Hematopoietic multipotent progenitor cell treated with erythropoietin and hydrocortisone succinate and interleukin-3 and kit ligand, for 8 days (in vitro differentiated cells): ENCODE data around the gene ANO9.

Experiments
- DNase-seq: peaks from one replicate; pipeline ENCODE4 v3.0.0-alpha.2; 2015

The ANO9 gene, protein sequence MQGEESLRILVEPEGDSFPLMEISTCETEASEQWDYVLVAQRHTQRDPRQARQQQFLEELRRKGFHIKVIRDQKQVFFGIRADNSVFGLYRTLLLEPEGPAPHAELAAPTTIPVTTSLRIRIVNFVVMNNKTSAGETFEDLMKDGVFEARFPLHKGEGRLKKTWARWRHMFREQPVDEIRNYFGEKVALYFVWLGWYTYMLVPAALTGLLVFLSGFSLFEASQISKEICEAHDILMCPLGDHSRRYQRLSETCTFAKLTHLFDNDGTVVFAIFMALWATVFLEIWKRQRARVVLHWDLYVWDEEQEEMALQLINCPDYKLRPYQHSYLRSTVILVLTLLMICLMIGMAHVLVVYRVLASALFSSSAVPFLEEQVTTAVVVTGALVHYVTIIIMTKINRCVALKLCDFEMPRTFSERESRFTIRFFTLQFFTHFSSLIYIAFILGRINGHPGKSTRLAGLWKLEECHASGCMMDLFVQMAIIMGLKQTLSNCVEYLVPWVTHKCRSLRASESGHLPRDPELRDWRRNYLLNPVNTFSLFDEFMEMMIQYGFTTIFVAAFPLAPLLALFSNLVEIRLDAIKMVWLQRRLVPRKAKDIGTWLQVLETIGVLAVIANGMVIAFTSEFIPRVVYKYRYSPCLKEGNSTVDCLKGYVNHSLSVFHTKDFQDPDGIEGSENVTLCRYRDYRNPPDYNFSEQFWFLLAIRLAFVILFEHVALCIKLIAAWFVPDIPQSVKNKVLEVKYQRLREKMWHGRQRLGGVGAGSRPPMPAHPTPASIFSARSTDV

GRCh38 chr11:441418-442274 is at the start of gene ANO9:
Gene ANO9 (minus strand): TSS chr11:442011. CDS start chr11:441926, 85 bp downstream.
- no peak for DNase-seq

- DNase-seq = no peak
These were observed 49.5 kb upstream of the ANO9 start for GRCh38 chr11:491358-491757.

GRCh38 chr11:490930-491260 is 49.1 kb upstream of the ANO9 start:
- DNase-seq = no peak

- no peak for DNase-seq
These were observed 48.5 kb upstream of the ANO9 start for GRCh38 chr11:490186-490929.

GRCh38 chr11:489610-490185 is 47.9 kb upstream of the ANO9 start:
- no peak for DNase-seq

GRCh38 chr11:488992-489391 is 47.2 kb upstream of the ANO9 start:
- no peak for DNase-seq

GRCh38 chr11:488579-488978 is 46.8 kb upstream of the ANO9 start:
- no peak for DNase-seq

GRCh38 chr11:488062-488461 is 46.3 kb upstream of the ANO9 start:
- DNase-seq = no peak

GRCh38 chr11:487571-488021 is 45.8 kb upstream of the ANO9 start:
- DNase-seq = no peak

DNA sequence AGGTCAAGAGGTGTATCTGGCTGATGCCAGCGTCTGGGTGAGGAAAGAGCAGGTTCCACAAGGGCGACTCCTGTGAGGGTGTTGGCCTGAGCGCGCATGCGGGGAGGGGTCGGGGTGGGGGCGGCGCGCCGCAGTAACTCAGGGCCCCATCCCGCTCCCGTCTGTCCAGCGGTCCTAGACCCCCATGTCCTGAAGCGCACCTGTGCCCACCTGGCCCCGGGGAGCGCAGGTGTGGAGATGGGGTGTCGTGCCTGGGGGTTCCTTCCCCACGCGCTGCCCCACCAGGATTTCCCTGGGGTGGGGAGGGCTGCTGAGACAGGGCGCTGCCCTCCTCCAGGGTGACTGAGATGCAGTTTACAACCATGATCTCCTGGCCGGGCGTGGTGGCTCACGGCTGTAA is 44.4 kb upstream of the ANO9 start:
- DNase-seq = no peak

DNA sequence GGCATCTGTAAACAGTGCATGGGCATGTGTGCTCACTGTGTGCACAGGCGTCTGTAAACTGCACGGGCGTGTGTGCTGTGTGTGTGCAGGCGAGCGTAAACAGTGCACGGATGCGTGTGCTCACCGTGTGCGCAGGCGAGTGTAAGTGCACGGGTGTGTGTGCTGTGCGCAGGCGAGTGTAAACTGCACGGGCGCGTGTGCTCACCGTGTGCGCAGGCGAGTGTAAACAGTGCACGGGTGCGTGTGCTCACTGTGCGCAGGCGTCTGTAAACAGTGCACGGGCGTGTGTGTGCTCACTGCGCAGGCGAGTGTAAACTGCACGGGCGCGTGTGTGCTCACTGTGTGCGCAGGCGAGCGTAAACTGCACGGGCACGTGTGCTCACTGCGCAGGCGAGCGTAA is 42.8 kb upstream of the ANO9 start:
- DNase-seq = no peak

- no peak for DNase-seq
These were observed 37.5 kb upstream of the ANO9 start for GRCh38 chr11:479311-479710.

- DNase-seq = no peak
These were observed 35.4 kb upstream of the ANO9 start for GRCh38 chr11:477052-477715.

DNA sequence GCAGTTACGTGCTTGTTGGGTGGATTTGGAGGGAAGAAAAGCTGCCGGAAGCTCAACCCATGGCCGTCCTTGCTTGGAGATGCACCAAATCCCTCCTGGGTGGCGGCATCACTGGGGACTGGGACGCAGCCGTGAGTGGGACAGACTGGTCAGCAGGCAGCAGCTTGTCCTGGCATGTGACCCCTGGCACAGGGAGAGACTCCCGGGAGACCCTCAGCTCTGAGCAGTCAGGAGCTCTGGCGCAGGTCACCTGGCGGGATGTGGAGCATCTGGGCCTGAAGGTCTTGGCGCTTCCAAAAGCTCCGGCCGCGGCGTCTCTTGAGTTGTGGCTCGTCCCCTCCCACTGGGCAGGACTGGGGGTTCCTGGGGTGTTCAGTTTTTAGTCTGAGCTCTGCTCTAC is 34.6 kb upstream of the ANO9 start:
- no peak for DNase-seq

DNA sequence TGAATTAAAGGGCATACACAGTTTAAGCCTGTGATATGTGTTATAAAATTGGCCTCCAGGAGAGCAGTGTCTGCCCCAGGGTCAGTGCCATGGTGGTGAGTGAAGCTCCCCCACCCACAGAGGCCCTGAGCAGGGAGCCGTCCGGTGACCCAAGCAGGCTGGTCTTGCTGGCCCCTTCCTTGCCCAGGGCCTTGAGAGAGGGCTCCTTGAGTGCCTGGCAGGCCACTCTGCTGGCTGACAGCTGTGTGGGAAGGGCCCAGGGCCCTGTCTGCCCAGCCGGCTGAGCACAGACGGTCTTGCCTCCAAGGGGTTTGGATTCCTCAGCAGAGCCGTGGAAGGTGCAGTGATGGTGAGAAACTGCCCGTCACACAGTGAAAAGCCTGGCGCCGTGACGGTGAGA is 34.1 kb upstream of the ANO9 start:
- DNase-seq = no peak

GRCh38 chr11:474914-475506 is 33.2 kb upstream of the ANO9 start:
- DNase-seq = no peak

- DNase-seq = no peak
These were observed 32.4 kb upstream of the ANO9 start for GRCh38 chr11:473962-474785.

DNA sequence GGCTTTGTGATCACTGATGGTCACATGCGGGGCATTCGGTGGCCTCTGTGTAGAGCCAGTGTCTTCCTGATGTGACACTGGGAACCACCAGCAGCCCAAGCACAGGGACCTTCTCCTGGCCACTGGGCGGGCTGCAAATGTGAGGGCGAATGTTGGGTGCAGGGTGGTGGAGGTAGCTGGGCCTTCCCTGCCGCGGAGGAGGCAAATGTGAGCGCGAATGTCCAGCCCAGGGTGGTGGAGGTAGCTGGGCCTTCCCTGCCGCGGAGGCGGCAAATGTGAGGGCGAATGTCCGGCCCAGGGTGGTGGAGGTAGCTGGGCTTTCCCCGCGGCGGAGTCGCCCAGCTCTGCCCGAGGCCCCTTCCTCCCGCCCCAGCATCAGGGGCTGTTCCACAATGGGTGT is 31.6 kb upstream of the ANO9 start:
- DNase-seq = no peak

- DNase-seq = no peak
These were observed 31.0 kb upstream of the ANO9 start for GRCh38 chr11:472816-473215.

- no peak for DNase-seq
These were observed 30.5 kb upstream of the ANO9 start for GRCh38 chr11:472272-472671.
